Endothelial cell of umbilical vein (primary cell): Measurements from ENCODE around the gene IL17RD. TPM values are rescaled to one million over a fixed set of nuclear protein-coding genes. Genes with fewer than 3 reads are reported as not detected.

Experiments
- BruUV-seq: library from RNA; stranded (reverse); fragments of 400-500 nt; replicated peaks from 2 replicates; lab custom pipeline; 2021; lab: Mats Ljungman, UMichigan
- CTCF ChIA-PET: fragments of 300-600, 350-600 bp; sonication (Branson Sonifier 250); formaldehyde crosslinking; loops from one replicate; lab custom pipeline; 2021; ENCODE audit warnings: antibody characterized with exemption, inconsistent platforms; lab: Charles Lee
- POLR2A ChIA-PET: fragments of 300-600, 350-600 bp; sonication (Branson Sonifier 250); formaldehyde crosslinking; loops from one replicate; lab custom pipeline; 2021; ENCODE audit warnings: antibody characterized with exemption, inconsistent platforms; lab: Charles Lee
- DNase-seq: peaks from one replicate; pipeline ENCODE4 v3.0.0-alpha.2; 2011; ENCODE audit warnings: low read depth, low spot score
- FAIRE-seq: peaks from 2 replicates; lab custom pipeline; 2011; peaks lifted over from hg19 to GRCh38; lab: Jason Lieb, UNC
- H2AFZ ChIP-seq: 2 replicates; pipeline ENCODE4 v1.6.0; 2012; ENCODE audit warnings: low read depth, low read length, control low read depth, inconsistent platforms
- H3K27ac ChIP-seq: 2 replicates; pipeline ENCODE4 v1.5.1; 2011; ENCODE audit warnings: low read depth, mild to moderate bottlenecking, control low read depth, low read length, moderate library complexity; ENCODE audit not compliant: insufficient read depth
- H3K27me3 ChIP-seq, 2 experiments: 2 replicates each; pipeline versions ENCODE4 v1.6.0 to v1.6.1; 2011; ENCODE audit warnings: low read length in 2 of 2, mixed read lengths in 1 of 2; ENCODE audit not compliant: control insufficient read depth in 2 of 2, insufficient read depth in 2 of 2
- H3K36me3 ChIP-seq, 2 experiments: 2 replicates in 1 of 2; 3 replicates in 1 of 2; pipeline ENCODE4 v1.5.1; 2011; ENCODE audit warnings: low read length in 2 of 2, mild to moderate bottlenecking in 1 of 2, moderate library complexity in 1 of 2; ENCODE audit not compliant: control insufficient read depth in 2 of 2, insufficient read depth in 2 of 2; ENCODE audit errors: extremely low read depth in 1 of 2
- H3K4me1 ChIP-seq: 3 replicates; pipeline ENCODE4 v1.5.1; 2011; ENCODE audit warnings: mild to moderate bottlenecking, low read length; ENCODE audit not compliant: control insufficient read depth, insufficient read depth; ENCODE audit errors: extremely low read depth
- H3K4me2 ChIP-seq: 2 replicates; pipeline ENCODE4 v1.6.1; 2011; ENCODE audit warnings: low read length, control low read depth, mixed read lengths; ENCODE audit not compliant: insufficient read depth
- H3K4me3 ChIP-seq, 3 experiments: fragments of 200-600 bp in 1 of 3; sonication (generic), shearing (Covaris generic) in 1 of 3; replicated peaks in 1 of 3; 2 replicates each; pipeline ENCODE4 v1.5.1; 2011 to 2016; ENCODE audit warnings: control low read depth in 3 of 3, low read length in 3 of 3, mild to moderate bottlenecking in 2 of 3, inconsistent platforms in 1 of 3, low read depth in 1 of 3, moderate library complexity in 1 of 3; ENCODE audit not compliant: insufficient read depth in 1 of 3
- H3K79me2 ChIP-seq: 2 replicates; pipeline ENCODE4 v1.6.0; 2012; ENCODE audit warnings: low read length, inconsistent platforms; ENCODE audit not compliant: control insufficient read depth, insufficient read depth
- H3K9ac ChIP-seq: replicated peaks from 2 replicates; pipeline ENCODE3; 2011; ENCODE audit warnings: low read length, control low read depth; ENCODE audit not compliant: insufficient read depth; ENCODE audit errors: extremely low read depth
- H3K9me1 ChIP-seq: replicated peaks from 3 replicates; pipeline ENCODE4 v1.6.0; 2011; ENCODE audit warnings: mild to moderate bottlenecking, low read length; ENCODE audit not compliant: control insufficient read depth, insufficient read depth; ENCODE audit errors: extremely low read depth
- H3K9me3 ChIP-seq: replicated peaks from 2 replicates; pipeline ENCODE4 v1.5.1; 2012; ENCODE audit warnings: low read length, inconsistent platforms; ENCODE audit not compliant: control insufficient read depth, insufficient read depth
- H4K20me1 ChIP-seq: replicated peaks from 2 replicates; pipeline ENCODE3; 2011; ENCODE audit warnings: mild to moderate bottlenecking, low read length; ENCODE audit not compliant: control insufficient read depth, insufficient read depth; ENCODE audit errors: extremely low read depth
- CTCF ChIP-seq, 2 donors: IDR thresholded peaks; 1 replicate in 1 of 2; 2 replicates in 1 of 2; pipeline ENCODE4 v1.5.1; 2011; ENCODE audit warnings: low read length in 2 of 2, mild to moderate bottlenecking in 2 of 2, moderate library complexity in 2 of 2, control low read depth in 1 of 2, inconsistent platforms in 1 of 2, low read depth in 1 of 2; ENCODE audit not compliant: insufficient read depth in 1 of 2; ENCODE audit errors: extremely low read depth in 1 of 2
- EZH2 ChIP-seq: IDR thresholded peaks from 2 replicates; pipeline ENCODE4 v1.6.1; 2012; ENCODE audit warnings: borderline replicate concordance, low read depth, mild to moderate bottlenecking, moderate library complexity, low read length, inconsistent platforms; ENCODE audit not compliant: severe bottlenecking
- FOS ChIP-seq: IDR thresholded peaks from 2 replicates; pipeline ENCODE4 v1.6.1; 2011; ENCODE audit warnings: mild to moderate bottlenecking, low read length, moderate library complexity, borderline replicate concordance; ENCODE audit not compliant: insufficient read depth
- GATA2 ChIP-seq: IDR thresholded peaks from 2 replicates; pipeline ENCODE4 v1.7.0; 2011; ENCODE audit warnings: low read depth, mild to moderate bottlenecking, moderate library complexity, mixed read lengths, low read length; ENCODE audit not compliant: insufficient read length, insufficient read depth
- JUN ChIP-seq: IDR thresholded peaks from 2 replicates; pipeline ENCODE4 v1.6.1; 2011; ENCODE audit warnings: borderline replicate concordance, low read depth; ENCODE audit not compliant: insufficient read length, insufficient read depth
- MAX ChIP-seq: IDR thresholded peaks from 2 replicates; pipeline ENCODE4 v1.6.1; 2011; ENCODE audit not compliant: insufficient read depth, insufficient read length
- MYC ChIP-seq: IDR thresholded peaks from one replicate; pipeline ENCODE4 v1.6.1; 2011; ENCODE audit warnings: mild to moderate bottlenecking, low read depth, low read length
- POLR2A ChIP-seq: IDR thresholded peaks from 2 replicates; pipeline ENCODE4 v1.6.1; 2012; ENCODE audit warnings: low read depth, mild to moderate bottlenecking, control low read depth, low read length
- POLR2AphosphoS5 ChIP-seq: IDR thresholded peaks from 2 replicates; pipeline ENCODE4 v1.6.1; 2012; ENCODE audit warnings: low read depth, mild to moderate bottlenecking, control low read depth, low read length, moderate library complexity; ENCODE audit not compliant: insufficient read depth
- dilution Hi-C: fragments of 300-500 bp; cut with MboI; formaldehyde crosslinking; loops from one replicate; pipeline ENCODE4 v1.15.0; 2019; ENCODE audit warnings: low sequenced_read_pairs; ENCODE audit not compliant: extremely low pct_ligation_motif_present
- intact Hi-C: fragments of 100-400 bp; cut with micrococcal nuclease; formaldehyde crosslinking; loops from one replicate; pipeline ENCODE4 v1.10.0; 2022
- polyA plus RNA-seq, 4 experiments: library from polyadenylated mRNA; depleted of rRNA in 3 of 4; stranded (reverse) in 3 of 4; unstranded in 1 of 4; fragments of >200 nt; gene quantifications; 2 replicates each; pipeline versions ENCODE4 v1.2.1 to v1.2.3, GENCODE V29; 2011 to 2012; ENCODE audit warnings: missing spikeins in 1 of 4
- total RNA-seq: library from RNA; stranded (reverse); gene quantifications from 2 replicates; pipeline ENCODE4 v1.2.3, GENCODE V29; 2021

IL17RD gene
- total and polyA plus RNA-seq, 2 donors (not counting 3 experiments of a cell fraction or from before 2014, with no cell fraction given): 0.36 to 0.93 TPM

GRCh38 chr3:57076422-57076951 is 88.7 kb downstream of the IL17RD start:
- no peak for FAIRE-seq

More at GRCh38 chr3:57076422-57076951, 88.7 kb downstream of the IL17RD start:
- Histone ChIP-seq H3K27me3 (peaks cover 2 to 3% of the 10 kb centered on the region in 2 experiments), H3K4me2 (no peak overlapping the region), H3K79me2 (no peaks in the 10 kb centered on the region), H3K9me1 (no peaks in the 10 kb centered on the region), H3K36me3 (no peaks in the 10 kb centered on the region), H3K9ac (no peak overlapping the region), H3K9me3 (no peaks in the 10 kb centered on the region), H4K20me1 (no peaks in the 10 kb centered on the region), H3K4me1 (peaks cover 20% of the 10 kb centered on the region), H2AFZ (no peak overlapping the region), H3K4me3 (no peak overlapping the region), H3K27ac (no peak overlapping the region)
- TF ChIP-seq MAX (no peak), POLR2A (no peak), FOS (no peak), POLR2AphosphoS5 (no peak), JUN (no peak), GATA2 (no peak), EZH2 (no peak), MYC (no peak), CTCF (IDR thresholded peaks at IDR 0.05; ENCODE audit: extremely low read depth in 1 of 2, insufficient read depth in 1 of 2, low read depth in 1 of 2, low read length in 2 of 2) (no peak)
- BruUV-seq: no TSS peak
- intact Hi-C loops: no loop called here
- ChIA-PET CTCF (interaction anchor here (1.1 to 1.8 kb wide), 2 partner anchors 16 to 88 kb away, joined by 3 to 4 read pairs; partner anchors contain the start of gene SPATA12), POLR2A (no interaction called here)
- dilution Hi-C loops: no loop called here
- no peak for DNase-seq
